ENCODE results near the gene DAGLB.
"Not testable (repeated sequence)": the region's sequence is repeated elsewhere in the genome, so short reads cannot be mapped to it uniquely, and the experiment has no call there.

The DAGLB gene

GRCh38 chr7:6397759-6398495 is 49.8 kb downstream of the DAGLB start:
- not testable (repeated sequence) for DNase-seq (ENCODE audit: low read depth in 2 of 2)

- DNase-seq (ENCODE audit: low read depth in 2 of 2): no peak
Measured at GRCh38 chr7:6395898-6396595, 51.7 kb downstream of the DAGLB start.

- no peak for DNase-seq (ENCODE audit: low read depth in 2 of 2)
Measured at GRCh38 chr7:6394114-6394513, 53.6 kb downstream of the DAGLB start.

GRCh38 chr7:6393667-6394056 is 54.1 kb downstream of the DAGLB start:
- DNase-seq (ENCODE audit: low read depth in 2 of 2): no peak

- no peak for DNase-seq (ENCODE audit: low read depth in 2 of 2)
Measured at GRCh38 chr7:6392712-6393666, 54.8 kb downstream of the DAGLB start.

- DNase-seq (ENCODE audit: low read depth in 2 of 2): no peak
Measured at GRCh38 chr7:6389728-6390127, 58.0 kb downstream of the DAGLB start.

GRCh38 chr7:6387734-6388294 is 59.9 kb downstream of the DAGLB start:
- no peak for DNase-seq (ENCODE audit: low read depth in 2 of 2)

- no peak for DNase-seq (ENCODE audit: low read depth in 2 of 2)
Measured at GRCh38 chr7:6386779-6387178, 61.0 kb downstream of the DAGLB start.

- DNase-seq (ENCODE audit: low read depth in 2 of 2): no peak
Measured at GRCh38 chr7:6385909-6386560, 61.7 kb downstream of the DAGLB start.

GRCh38 chr7:6385110-6385781 is 62.5 kb downstream of the DAGLB start:
- no peak for DNase-seq (ENCODE audit: low read depth in 2 of 2)

- no peak for DNase-seq (ENCODE audit: low read depth in 2 of 2)
Measured at GRCh38 chr7:6384327-6384726, 63.4 kb downstream of the DAGLB start.

- DNase-seq (ENCODE audit: low read depth in 2 of 2): no peak
Measured at GRCh38 chr7:6382817-6383216, 64.9 kb downstream of the DAGLB start.

GRCh38 chr7:6381846-6382245 is 65.9 kb downstream of the DAGLB start:
- not testable (repeated sequence) for DNase-seq (ENCODE audit: low read depth in 2 of 2)

GRCh38 chr7:6380310-6381095 is 67.3 kb downstream of the DAGLB start:
- DNase-seq (ENCODE audit: low read depth in 2 of 2): no peak

GRCh38 chr7:6379886-6380285 is 67.9 kb downstream of the DAGLB start:
- DNase-seq (ENCODE audit: low read depth in 2 of 2): no peak

- DNase-seq (ENCODE audit: low read depth in 2 of 2): not testable (repeated sequence)
Measured at GRCh38 chr7:6378556-6378955, 69.2 kb downstream of the DAGLB start.

- DNase-seq (ENCODE audit: low read depth in 2 of 2): no peak
Measured at GRCh38 chr7:6376820-6377219, 70.9 kb downstream of the DAGLB start.

GRCh38 chr7:6375348-6376101 is 72.2 kb downstream of the DAGLB start:
- no peak for DNase-seq (ENCODE audit: low read depth in 2 of 2)

- DNase-seq (ENCODE audit: low read depth in 2 of 2): no peak
Measured at GRCh38 chr7:6367701-6368211, 80.0 kb downstream of the DAGLB start.
